OCI-LY7 (cell line): ENCODE data around the gene PRKN. TPM values are rescaled to one million over a fixed set of nuclear protein-coding genes. Genes with fewer than 3 reads are reported as not detected.

Experiments used
- BruUV-seq: library from RNA; stranded (reverse); fragments of 400-500 nt; replicated peaks from 2 replicates; lab custom pipeline; 2021; lab: Mats Ljungman, UMichigan
- CTCF ChIA-PET: fragments of 300-600 bp; sonication (Branson Sonifier 250); formaldehyde crosslinking; loops from one replicate; lab custom pipeline; 2022; ENCODE audit warnings: antibody characterized with exemption; ENCODE audit not compliant: unreplicated experiment; lab: Charles Lee
- POLR2A ChIA-PET: fragments of 300-600 bp; sonication (Branson Sonifier 250); formaldehyde crosslinking; loops from one replicate; lab custom pipeline; 2022; ENCODE audit warnings: antibody characterized with exemption; lab: Charles Lee
- DNase-seq: peaks from one replicate; pipeline ENCODE4 v3.0.0-alpha.2; 2015; ENCODE audit warnings: low spot score
- H2AFZ ChIP-seq: fragments of 200-600 bp; sonication (generic), shearing (Covaris generic); 2 replicates; pipeline ENCODE4 v1.6.1; 2014; ENCODE audit warnings: mild to moderate bottlenecking, antibody characterized with exemption, low read length, moderate library complexity
- H3K27ac ChIP-seq: fragments of 200-600 bp; sonication (generic); 2 replicates; pipeline ENCODE4 v1.5.1; 2014; ENCODE audit warnings: mixed run types, low read depth, mild to moderate bottlenecking, moderate library complexity, low read length, inconsistent platforms; ENCODE audit not compliant: poor library complexity, severe bottlenecking
- H3K36me3 ChIP-seq: fragments of 200-600 bp; sonication (generic); 2 replicates; pipeline ENCODE4 v1.6.1; 2014; ENCODE audit warnings: mild to moderate bottlenecking, antibody characterized with exemption, low read length, moderate library complexity, mixed read lengths; ENCODE audit not compliant: insufficient read depth
- H3K4me1 ChIP-seq: fragments of 200-600 bp; sonication (generic); 2 replicates; pipeline ENCODE4 v1.5.1; 2014; ENCODE audit warnings: mild to moderate bottlenecking, low read length; ENCODE audit not compliant: insufficient read depth, poor library complexity, severe bottlenecking
- H3K4me2 ChIP-seq: fragments of 200-600 bp; sonication (generic); 2 replicates; pipeline ENCODE4 v1.6.1; 2014; ENCODE audit warnings: mild to moderate bottlenecking, low read length
- H3K4me3 ChIP-seq: fragments of 200-600 bp; sonication (generic); 2 replicates; pipeline ENCODE4 v1.5.1; 2014; ENCODE audit warnings: mild to moderate bottlenecking, low read depth, low read length; ENCODE audit not compliant: poor library complexity, severe bottlenecking
- H3K79me2 ChIP-seq: fragments of 200-600 bp; sonication (generic); 2 replicates; pipeline ENCODE4 v1.6.1; 2016; ENCODE audit warnings: low read depth, mild to moderate bottlenecking, low read length, moderate library complexity, mixed read lengths; ENCODE audit not compliant: insufficient read depth
- H3K9me2 ChIP-seq: fragments of 200-600 bp; sonication (generic); 2 replicates; pipeline ENCODE4 v1.6.1; 2016; ENCODE audit warnings: mild to moderate bottlenecking, low read length, mixed read lengths; ENCODE audit not compliant: insufficient read depth
- H3K9me3 ChIP-seq: fragments of 200-600 bp; sonication (generic); 2 replicates; pipeline ENCODE4 v1.6.1; 2014; ENCODE audit warnings: mild to moderate bottlenecking, mixed run types, low read length, mixed read lengths
- H4K20me1 ChIP-seq: fragments of 200-600 bp; sonication (generic); 2 replicates; pipeline ENCODE4 v1.6.1; 2014; ENCODE audit warnings: mild to moderate bottlenecking, antibody characterized with exemption, low read length, moderate library complexity, mixed read lengths; ENCODE audit not compliant: insufficient read depth
- EZH2phosphoT487 ChIP-seq: fragments of 200-600 bp; sonication (generic); IDR thresholded peaks from 2 replicates; pipeline ENCODE4 v1.6.1; 2018; ENCODE audit warnings: low read depth, borderline replicate concordance, mild to moderate bottlenecking, mixed run types, antibody characterized with exemption, low read length, moderate library complexity, mixed read lengths
- intact Hi-C: fragments of 100-400 bp; cut with micrococcal nuclease; formaldehyde crosslinking; loops from one replicate; pipeline ENCODE4 v1.10.0; 2022; ENCODE audit not compliant: unreplicated experiment
- total RNA-seq, 2 experiments: library from RNA; depleted of rRNA in 1 of 2; stranded (reverse); fragments of >200 nt in 1 of 2; shearing (Covaris generic) in 1 of 2; gene quantifications; 2 replicates each; pipeline ENCODE4 v1.2.3, GENCODE V29; 2014 to 2022
- TF ChIP-seq, protein P1 (sequence below): fragments of 200-600 bp; sonication (generic); conservative IDR thresholded peaks from 2 replicates; pipeline ENCODE4 v1.5.1; 2014; ENCODE audit warnings: mild to moderate bottlenecking, antibody characterized with exemption, low read length, moderate library complexity, mixed read lengths

The PRKN gene
- total RNA-seq, 2 experiments from 2014 or later = 1.3 to 2.0 TPM

DNA sequence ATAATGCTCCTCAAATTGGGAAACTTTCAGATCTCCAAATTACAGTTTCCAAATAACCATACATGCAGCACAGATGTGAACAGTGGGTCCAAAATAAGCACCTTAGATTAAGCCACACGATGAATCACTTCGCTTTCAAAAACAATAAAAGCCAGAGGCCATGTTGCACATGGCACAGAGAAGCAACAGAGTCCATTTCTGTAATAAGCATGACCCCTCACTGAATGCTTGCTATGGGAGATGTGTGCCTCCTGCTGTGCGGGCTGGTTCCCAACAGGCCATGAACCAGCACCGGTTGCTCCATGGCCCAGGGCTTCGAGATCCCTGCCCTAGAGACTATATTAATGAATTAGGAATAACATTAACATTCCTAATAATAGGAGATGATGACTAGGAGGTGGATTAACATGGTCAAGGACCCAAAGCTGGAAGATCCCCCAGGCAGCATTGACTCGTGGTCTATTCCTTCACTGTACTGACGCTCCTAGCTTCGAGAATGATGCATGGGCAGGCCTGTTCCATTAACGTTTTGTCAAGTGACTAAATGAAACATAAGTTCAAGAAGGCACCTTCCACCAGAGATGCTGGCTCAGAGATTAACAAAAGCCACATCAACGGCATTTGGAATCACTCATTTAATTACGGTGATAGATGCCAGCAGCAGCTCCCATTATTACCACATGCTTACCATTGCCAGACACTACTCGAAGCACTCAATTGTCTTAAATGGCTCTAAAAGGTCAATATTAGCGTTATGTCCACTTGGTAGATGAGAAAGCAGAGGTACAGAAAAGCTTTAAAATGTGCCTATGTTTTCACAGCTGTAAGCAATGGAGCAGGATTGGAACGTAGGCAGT is 983.1 kb downstream of the PRKN start:
- Histone ChIP-seq H3K4me2 (no peak overlapping the region), H3K36me3 (no peaks in the 10 kb centered on the region), H3K4me3 (no peak overlapping the region), H3K27ac (no peak overlapping the region), H3K4me1 (no peaks in the 10 kb centered on the region), H4K20me1 (no peaks in the 10 kb centered on the region), H2AFZ (no peak overlapping the region), H3K9me3 (no peaks in the 10 kb centered on the region), H3K79me2 (no peaks in the 10 kb centered on the region), H3K9me2 (no peaks in the 10 kb centered on the region)
- intact Hi-C loops = no loop called here
- TF ChIP-seq, protein P1, sequence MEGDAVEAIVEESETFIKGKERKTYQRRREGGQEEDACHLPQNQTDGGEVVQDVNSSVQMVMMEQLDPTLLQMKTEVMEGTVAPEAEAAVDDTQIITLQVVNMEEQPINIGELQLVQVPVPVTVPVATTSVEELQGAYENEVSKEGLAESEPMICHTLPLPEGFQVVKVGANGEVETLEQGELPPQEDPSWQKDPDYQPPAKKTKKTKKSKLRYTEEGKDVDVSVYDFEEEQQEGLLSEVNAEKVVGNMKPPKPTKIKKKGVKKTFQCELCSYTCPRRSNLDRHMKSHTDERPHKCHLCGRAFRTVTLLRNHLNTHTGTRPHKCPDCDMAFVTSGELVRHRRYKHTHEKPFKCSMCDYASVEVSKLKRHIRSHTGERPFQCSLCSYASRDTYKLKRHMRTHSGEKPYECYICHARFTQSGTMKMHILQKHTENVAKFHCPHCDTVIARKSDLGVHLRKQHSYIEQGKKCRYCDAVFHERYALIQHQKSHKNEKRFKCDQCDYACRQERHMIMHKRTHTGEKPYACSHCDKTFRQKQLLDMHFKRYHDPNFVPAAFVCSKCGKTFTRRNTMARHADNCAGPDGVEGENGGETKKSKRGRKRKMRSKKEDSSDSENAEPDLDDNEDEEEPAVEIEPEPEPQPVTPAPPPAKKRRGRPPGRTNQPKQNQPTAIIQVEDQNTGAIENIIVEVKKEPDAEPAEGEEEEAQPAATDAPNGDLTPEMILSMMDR = no peak
- no peak for TF ChIP-seq EZH2phosphoT487
- no peak for DNase-seq
- ChIA-PET POLR2A (no interaction called here), CTCF (no interaction called here)
- no TSS peak for BruUV-seq

DNA sequence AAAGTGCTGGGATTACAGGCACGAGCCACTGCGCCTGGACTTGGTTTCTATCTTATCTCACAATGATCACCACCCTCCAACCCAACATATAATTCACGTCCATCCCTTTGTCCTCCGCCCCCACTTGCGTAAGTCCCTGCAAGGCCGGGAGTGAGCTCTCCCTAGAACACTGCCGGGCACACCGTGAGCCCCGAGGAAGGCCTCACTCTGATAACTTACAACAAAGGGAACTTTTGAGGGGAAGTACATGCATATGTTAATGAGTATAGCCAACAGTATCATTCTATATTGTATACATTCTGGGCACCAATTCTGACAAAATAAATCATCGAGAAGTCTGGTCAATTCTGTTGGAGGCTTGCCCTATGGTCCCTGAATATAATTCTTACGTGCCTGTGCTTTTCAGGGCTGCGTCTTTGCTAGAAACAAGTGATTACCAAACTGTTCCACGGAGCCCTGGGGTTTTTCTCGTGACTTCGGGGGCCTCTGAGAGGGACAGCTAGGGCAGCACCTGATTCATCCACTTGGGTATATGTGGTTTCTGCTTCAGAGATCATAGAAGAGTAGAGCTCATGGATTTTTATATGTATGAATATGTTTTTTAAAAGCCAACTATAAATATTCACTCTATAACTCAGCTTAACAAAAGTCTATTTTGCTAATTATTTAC is 983.9 kb downstream of the PRKN start:
- Histone ChIP-seq H4K20me1 (no peaks in the 10 kb centered on the region), H2AFZ (no peak overlapping the region), H3K4me2 (no peak overlapping the region), H3K79me2 (no peaks in the 10 kb centered on the region), H3K36me3 (no peaks in the 10 kb centered on the region), H3K9me2 (no peaks in the 10 kb centered on the region), H3K27ac (no peak overlapping the region), H3K4me3 (no peak overlapping the region), H3K4me1 (no peaks in the 10 kb centered on the region), H3K9me3 (no peaks in the 10 kb centered on the region)
- DNase-seq = no peak
- no TSS peak for BruUV-seq
- CTCF ChIA-PET = no interaction called here
- POLR2A ChIA-PET = interaction anchor here (0.7 kb wide), 1 partner anchor 34 kb away, joined by 6 read pairs; no protein-coding TSS in a partner anchor
- intact Hi-C loops = no loop called here
- TF ChIP-seq, protein P1 = no peak
- no peak for TF ChIP-seq EZH2phosphoT487
